Globus pallidus (tissue), 1 donor: ENCODE data around the gene DNAH9.
"Not testable (repeated sequence)": the region's sequence is repeated elsewhere in the genome, so short reads cannot be mapped to it uniquely, and the experiment has no call there.

ENCODE experiments used
- DNase-seq: peaks from one replicate; pipeline ENCODE4 v3.0.0-alpha.2; 2015; ENCODE audit warnings: low spot score

DNAH9 gene

GRCh38 chr17:11916091-11916490, 317.8 kb downstream of the DNAH9 start:
- DNase-seq: no peak

- DNase-seq: no peak
Measured at GRCh38 chr17:11917415-11917814, 319.1 kb downstream of the DNAH9 start.

- no peak for DNase-seq
Measured at GRCh38 chr17:11921296-11921695, 323.0 kb downstream of the DNAH9 start.

GRCh38 chr17:11922638-11923037, 324.4 kb downstream of the DNAH9 start:
- DNase-seq: no peak

- DNase-seq: no peak
Measured at GRCh38 chr17:11924076-11924475, 325.8 kb downstream of the DNAH9 start.

GRCh38 chr17:11925262-11926021, 327.2 kb downstream of the DNAH9 start:
- DNase-seq: no peak

- no peak for DNase-seq
Measured at GRCh38 chr17:11928436-11928835, 330.2 kb downstream of the DNAH9 start.

GRCh38 chr17:11932337-11932898, 334.1 kb downstream of the DNAH9 start:
- no peak for DNase-seq

- peak; percentile 37 for DNase-seq
Measured at GRCh38 chr17:11935734-11936406, 337.6 kb downstream of the DNAH9 start.

- no peak for DNase-seq
Measured at GRCh38 chr17:11940904-11941303, 342.6 kb downstream of the DNAH9 start.

GRCh38 chr17:11943086-11943485, 344.8 kb downstream of the DNAH9 start:
- not testable (repeated sequence) for DNase-seq

- no peak for DNase-seq
Measured at GRCh38 chr17:11943759-11944347, 345.6 kb downstream of the DNAH9 start.

- no peak for DNase-seq
Measured at GRCh38 chr17:11944587-11944986, 346.3 kb downstream of the DNAH9 start.

GRCh38 chr17:11948789-11949188, 350.5 kb downstream of the DNAH9 start:
- no peak for DNase-seq

GRCh38 chr17:11949571-11949970, 351.3 kb downstream of the DNAH9 start:
- DNase-seq: not testable (repeated sequence)

GRCh38 chr17:11950771-11951519, 352.7 kb downstream of the DNAH9 start:
- DNase-seq: no peak

GRCh38 chr17:11952610-11953009, 354.3 kb downstream of the DNAH9 start:
- no peak for DNase-seq

GRCh38 chr17:11953924-11954323, 355.7 kb downstream of the DNAH9 start:
- no peak for DNase-seq

GRCh38 chr17:11954936-11955335, 356.7 kb downstream of the DNAH9 start:
- no peak for DNase-seq

GRCh38 chr17:11969565-11969964, 371.3 kb downstream of the DNAH9 start:
- DNase-seq: no peak

GRCh38 chr17:11972741-11973140, 374.5 kb downstream of the DNAH9 start:
- not testable (repeated sequence) for DNase-seq

- DNase-seq: no peak
Measured at GRCh38 chr17:11979795-11980194, 381.5 kb downstream of the DNAH9 start.
